A172 (cell line): Measurements from ENCODE around the gene LRMDA. TPM values are rescaled to one million over a fixed set of nuclear protein-coding genes. Genes with fewer than 3 reads are reported as not detected.
A peak's percentile ranks its signal among the peaks of the same experiment; 100 is the strongest.

Experiments used
- DNase-seq: peaks from one replicate; pipeline ENCODE4 v3.0.0-alpha.2; 2015; ENCODE audit warnings: low spot score
- total RNA-seq: library from RNA; depleted of rRNA; stranded (reverse); fragments of >200 nt; shearing (Covaris generic); gene quantifications from 2 replicates; pipeline ENCODE4 v1.2.3, GENCODE V29; 2014

LRMDA gene
- total RNA-seq, 1 experiment from 2014 or later: not detected

- DNase-seq: no peak
Observed at GRCh38 chr10:75474106-75474505, 42.7 kb downstream of the LRMDA start.

GRCh38 chr10:75475460-75476182 is 44.2 kb downstream of the LRMDA start:
- no peak for DNase-seq

GRCh38 chr10:75476569-75476968 is 45.1 kb downstream of the LRMDA start:
- no peak for DNase-seq

- DNase-seq: no peak
Observed at GRCh38 chr10:75476985-75477384, 45.6 kb downstream of the LRMDA start.

GRCh38 chr10:75477680-75478079 is 46.3 kb downstream of the LRMDA start:
- DNase-seq: no peak

GRCh38 chr10:75480374-75480773 is 49.0 kb downstream of the LRMDA start:
- no peak for DNase-seq

- no peak for DNase-seq
Observed at GRCh38 chr10:75483188-75483587, 51.8 kb downstream of the LRMDA start.

GRCh38 chr10:75484717-75485116 is 53.3 kb downstream of the LRMDA start:
- no peak for DNase-seq

- DNase-seq: no peak
Observed at GRCh38 chr10:75486591-75486990, 55.2 kb downstream of the LRMDA start.

- DNase-seq: no peak
Observed at GRCh38 chr10:75487087-75487754, 55.8 kb downstream of the LRMDA start.

- no peak for DNase-seq
Observed at GRCh38 chr10:75487755-75488125, 56.3 kb downstream of the LRMDA start.

GRCh38 chr10:75492173-75492925 is 60.9 kb downstream of the LRMDA start:
- peak; percentile 29 for DNase-seq

- DNase-seq: no peak
Observed at GRCh38 chr10:75493464-75493863, 62.0 kb downstream of the LRMDA start.

GRCh38 chr10:75495434-75496190 is 64.2 kb downstream of the LRMDA start:
- no peak for DNase-seq

- DNase-seq: no peak
Observed at GRCh38 chr10:75496191-75496567, 64.8 kb downstream of the LRMDA start.

- peak; percentile 34 for DNase-seq
Observed at GRCh38 chr10:75497997-75498883, 66.8 kb downstream of the LRMDA start.

GRCh38 chr10:75498884-75499350 is 67.5 kb downstream of the LRMDA start:
- no peak for DNase-seq

- DNase-seq: no peak
Observed at GRCh38 chr10:75499556-75500160, 68.2 kb downstream of the LRMDA start.

GRCh38 chr10:75502389-75502788 is 71.0 kb downstream of the LRMDA start:
- no peak for DNase-seq

- no peak for DNase-seq
Observed at GRCh38 chr10:75502838-75503237, 71.4 kb downstream of the LRMDA start.
